GM10266 (cell line): ENCODE data around the gene CD8A.

Source experiments
- DNase-seq: peaks from one replicate; pipeline ENCODE4 v3.0.0; 2012; ENCODE audit errors: extremely low spot score
- CTCF ChIP-seq: IDR thresholded peaks from 2 replicates; pipeline ENCODE4 v1.5.1; 2012; ENCODE audit warnings: mild to moderate bottlenecking, low read depth; ENCODE audit not compliant: control insufficient read depth, insufficient read depth; ENCODE audit errors: missing control alignments

CD8A gene

GRCh38 chr2:86806059-86806857 lies 15.5 kb upstream of the CD8A start:
- DNase-seq: no peak
- TF ChIP-seq CTCF: no peak

- no peak for TF ChIP-seq CTCF
- no peak for DNase-seq
Observed at GRCh38 chr2:86800856-86801567, 10.3 kb upstream of the CD8A start.

GRCh38 chr2:86794861-86795260 lies 4.1 kb upstream of the CD8A start:
- DNase-seq: no peak
- no peak for TF ChIP-seq CTCF

- DNase-seq: no peak
- no peak for TF ChIP-seq CTCF
Observed at GRCh38 chr2:86793752-86794151, 3.0 kb upstream of the CD8A start.

- no peak for DNase-seq
- TF ChIP-seq CTCF: no peak
Observed at GRCh38 chr2:86791573-86791972, 860 bp upstream of the CD8A start.

- TF ChIP-seq CTCF: no peak
- no peak for DNase-seq
Observed at GRCh38 chr2:86790134-86790675, 508 bp downstream of the CD8A start.

GRCh38 chr2:86789687-86790133 lies 1.0 kb downstream of the CD8A start:
- DNase-seq: no peak
- TF ChIP-seq CTCF: no peak
